ENCODE measurements around the gene SRGAP2C.
"Not testable (repeated sequence)": the region's sequence is repeated elsewhere in the genome, so short reads cannot be mapped to it uniquely, and the experiment has no call there.

The SRGAP2C gene

DNA sequence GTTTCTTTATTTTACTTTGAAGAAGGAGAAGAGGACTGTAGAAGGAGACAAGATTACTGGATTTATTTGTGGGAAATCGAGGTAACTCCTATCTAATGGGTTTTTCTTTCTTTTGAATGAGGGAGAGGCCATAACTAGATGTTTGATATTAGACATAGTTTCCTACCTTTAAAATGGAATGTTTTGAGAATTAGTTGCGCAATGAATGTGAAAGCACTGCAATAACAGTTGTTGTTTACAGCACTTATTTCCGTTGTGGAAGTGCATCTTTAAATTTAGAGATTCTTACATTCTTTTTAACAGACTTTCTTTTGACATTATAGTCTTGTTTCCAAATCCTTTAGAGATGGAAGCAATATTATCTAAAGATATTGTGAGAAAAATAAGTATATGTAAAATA lies 229.0 kb downstream of the SRGAP2C start:
- TF ChIP-seq, protein P1, sequence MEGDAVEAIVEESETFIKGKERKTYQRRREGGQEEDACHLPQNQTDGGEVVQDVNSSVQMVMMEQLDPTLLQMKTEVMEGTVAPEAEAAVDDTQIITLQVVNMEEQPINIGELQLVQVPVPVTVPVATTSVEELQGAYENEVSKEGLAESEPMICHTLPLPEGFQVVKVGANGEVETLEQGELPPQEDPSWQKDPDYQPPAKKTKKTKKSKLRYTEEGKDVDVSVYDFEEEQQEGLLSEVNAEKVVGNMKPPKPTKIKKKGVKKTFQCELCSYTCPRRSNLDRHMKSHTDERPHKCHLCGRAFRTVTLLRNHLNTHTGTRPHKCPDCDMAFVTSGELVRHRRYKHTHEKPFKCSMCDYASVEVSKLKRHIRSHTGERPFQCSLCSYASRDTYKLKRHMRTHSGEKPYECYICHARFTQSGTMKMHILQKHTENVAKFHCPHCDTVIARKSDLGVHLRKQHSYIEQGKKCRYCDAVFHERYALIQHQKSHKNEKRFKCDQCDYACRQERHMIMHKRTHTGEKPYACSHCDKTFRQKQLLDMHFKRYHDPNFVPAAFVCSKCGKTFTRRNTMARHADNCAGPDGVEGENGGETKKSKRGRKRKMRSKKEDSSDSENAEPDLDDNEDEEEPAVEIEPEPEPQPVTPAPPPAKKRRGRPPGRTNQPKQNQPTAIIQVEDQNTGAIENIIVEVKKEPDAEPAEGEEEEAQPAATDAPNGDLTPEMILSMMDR (IDR thresholded peaks at IDR 0.05; ENCODE audit: low read depth, low read length, missing control alignments), result no peak
- H3K27ac ChIP-seq, result no peak overlapping the region
- in situ Hi-C loops (cut with HindIII; ENCODE audit: low pct_ligation_motif_present, low sequenced_read_pairs), result no loop called here
- H3K4me3 ChIP-seq (ENCODE audit: low read depth, low read length), result no peak overlapping the region
- H3K36me3 ChIP-seq (replicated peaks), result no peaks in the 10 kb centered on the region
- DNase-seq, result no peak
- H3K27me3 ChIP-seq (replicated peaks), result no peaks in the 10 kb centered on the region

DNA sequence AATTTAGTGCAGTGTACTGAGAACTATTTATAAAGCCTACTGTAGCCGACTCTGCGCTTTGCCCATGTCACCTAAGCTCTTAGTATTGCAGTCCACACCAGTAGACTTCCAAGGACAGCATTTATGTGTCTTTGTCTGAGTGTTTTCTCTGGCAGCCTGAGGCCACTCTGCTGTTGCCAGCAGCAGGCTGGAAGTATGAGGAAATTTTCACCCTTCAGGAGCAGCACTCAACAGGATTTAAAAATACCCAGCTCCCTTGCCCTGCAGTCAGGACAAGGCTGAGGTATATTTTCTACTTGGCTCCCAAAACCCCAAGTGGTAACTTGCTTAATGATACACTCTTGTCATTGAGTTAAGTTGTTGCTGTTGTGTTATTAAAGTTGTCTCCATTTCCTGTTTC lies 230.1 kb downstream of the SRGAP2C start:
- in situ Hi-C loops (cut with HindIII; ENCODE audit: low pct_ligation_motif_present, low sequenced_read_pairs), result no loop called here
- no peaks in the 10 kb centered on the region for H3K27me3 ChIP-seq (replicated peaks)
- H3K4me3 ChIP-seq (ENCODE audit: low read depth, low read length), result no peak overlapping the region
- no peaks in the 10 kb centered on the region for H3K36me3 ChIP-seq (replicated peaks)
- no peak overlapping the region for H3K27ac ChIP-seq
- DNase-seq, result no peak
- TF ChIP-seq, protein P1 (IDR thresholded peaks at IDR 0.05; ENCODE audit: low read depth, low read length, missing control alignments), result no peak

DNA sequence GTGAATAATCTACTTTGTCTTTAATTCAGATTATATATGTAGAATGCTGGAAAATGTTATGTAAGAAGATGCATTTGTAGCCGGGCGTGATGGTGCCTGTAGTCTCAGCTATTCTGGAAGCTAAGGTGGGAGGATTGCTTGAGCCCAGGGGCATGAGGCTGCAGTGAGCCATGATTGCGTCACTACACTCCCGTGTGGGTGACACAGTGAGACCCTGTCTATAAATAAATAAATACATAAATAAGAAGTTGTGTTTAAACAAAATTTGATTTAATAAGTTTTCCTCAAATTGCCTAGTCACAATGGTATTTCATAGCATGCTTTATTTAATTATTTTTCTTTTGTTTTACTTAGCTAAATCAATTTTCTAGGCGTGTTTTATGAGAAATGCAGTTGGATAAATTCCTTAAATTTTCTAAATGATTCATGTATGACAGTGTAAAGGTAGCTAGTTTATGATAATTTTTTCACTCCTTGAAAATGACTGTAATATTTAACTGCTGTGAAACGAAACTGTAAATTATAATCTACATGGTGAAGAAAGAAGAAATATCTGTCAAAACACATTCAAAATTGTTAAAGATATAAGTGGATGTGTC lies 232.6 kb downstream of the SRGAP2C start:
- TF ChIP-seq, protein P1 (IDR thresholded peaks at IDR 0.05; ENCODE audit: low read depth, low read length, missing control alignments), result no peak
- Histone ChIP-seq H3K27ac (no peak overlapping the region), H3K36me3 (replicated peaks) (no peaks in the 10 kb centered on the region), H3K4me3 (ENCODE audit: low read depth, low read length) (no peak overlapping the region), H3K27me3 (replicated peaks) (no peaks in the 10 kb centered on the region)
- no peak for DNase-seq
- in situ Hi-C loops (cut with HindIII; ENCODE audit: low pct_ligation_motif_present, low sequenced_read_pairs), result no loop called here

DNA sequence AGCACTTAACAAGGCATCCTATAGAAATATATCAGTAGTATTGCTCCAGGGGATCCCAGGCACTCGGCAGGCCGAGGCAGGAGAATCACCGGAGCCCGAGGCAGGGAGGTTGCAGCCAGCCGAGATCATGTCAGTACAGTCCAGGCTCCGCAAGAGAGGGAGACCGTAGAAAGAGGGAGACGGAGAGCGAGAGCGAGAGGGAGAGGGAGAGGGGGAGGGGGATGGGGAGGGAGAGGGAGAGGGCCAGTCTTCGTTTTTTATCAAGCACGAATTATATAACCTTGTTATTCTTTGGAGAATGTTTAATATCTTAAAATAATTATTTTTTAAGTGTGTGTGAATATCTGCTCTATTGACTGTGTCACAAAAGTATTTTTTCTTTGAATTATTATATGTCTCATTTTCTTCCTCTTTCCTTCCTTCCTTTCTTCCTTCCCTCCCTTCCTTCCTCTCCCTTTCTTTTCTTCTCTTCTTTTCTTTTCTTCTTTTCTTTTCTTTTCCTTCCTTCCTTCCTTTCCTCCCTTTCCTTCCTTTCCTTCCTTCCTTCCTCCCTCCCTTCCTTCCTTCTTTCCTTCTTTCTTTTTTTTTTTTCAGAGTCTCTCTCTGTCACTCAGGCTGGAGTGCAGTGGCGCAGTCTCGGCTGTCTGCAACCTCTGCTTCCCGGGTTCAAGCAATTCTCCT lies 233.7 kb downstream of the SRGAP2C start:
- no peak for DNase-seq
- TF ChIP-seq, protein P1 (IDR thresholded peaks at IDR 0.05; ENCODE audit: low read depth, low read length, missing control alignments), result no peak
- no peaks in the 10 kb centered on the region for H3K27me3 ChIP-seq (replicated peaks)
- H3K4me3 ChIP-seq (ENCODE audit: low read depth, low read length), result no peak overlapping the region
- H3K27ac ChIP-seq, result no peak overlapping the region
- in situ Hi-C loops (cut with HindIII; ENCODE audit: low pct_ligation_motif_present, low sequenced_read_pairs), result no loop called here
- H3K36me3 ChIP-seq (replicated peaks), result no peaks in the 10 kb centered on the region

DNA sequence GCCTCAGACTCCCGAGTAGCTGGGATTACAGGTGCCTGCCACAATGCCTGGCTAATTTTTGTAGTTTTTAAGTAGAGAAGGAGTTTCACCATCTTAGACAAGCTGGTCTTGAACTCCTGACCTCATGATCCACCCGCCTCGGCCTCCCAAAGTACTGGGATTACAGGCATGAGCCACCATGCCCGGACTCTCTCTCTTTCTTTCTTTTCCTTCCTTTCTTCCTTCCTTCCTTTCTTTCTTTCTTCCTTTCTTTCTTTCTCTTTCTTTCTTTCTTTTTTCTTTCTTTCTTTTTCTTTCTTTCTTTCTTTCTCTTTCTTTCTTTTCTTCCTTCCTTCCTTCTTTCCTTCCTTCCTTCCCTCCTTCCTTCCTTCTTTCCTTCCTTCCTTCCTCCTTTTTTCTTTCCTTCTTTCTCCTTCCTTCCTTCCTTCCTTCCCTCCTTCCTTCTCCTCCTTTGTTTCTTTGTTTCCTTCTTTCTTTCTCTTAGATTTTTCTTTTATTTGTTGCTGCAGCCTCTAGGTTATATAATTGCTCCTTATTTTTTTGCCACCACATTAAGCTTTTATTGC lies 234.4 kb downstream of the SRGAP2C start:
- H3K36me3 ChIP-seq (replicated peaks); in situ Hi-C loops (cut with HindIII; ENCODE audit: low pct_ligation_motif_present, low sequenced_read_pairs); DNase-seq; H3K27ac ChIP-seq; H3K27me3 ChIP-seq (replicated peaks); H3K4me3 ChIP-seq (ENCODE audit: low read depth, low read length): not testable (repeated sequence)

DNA sequence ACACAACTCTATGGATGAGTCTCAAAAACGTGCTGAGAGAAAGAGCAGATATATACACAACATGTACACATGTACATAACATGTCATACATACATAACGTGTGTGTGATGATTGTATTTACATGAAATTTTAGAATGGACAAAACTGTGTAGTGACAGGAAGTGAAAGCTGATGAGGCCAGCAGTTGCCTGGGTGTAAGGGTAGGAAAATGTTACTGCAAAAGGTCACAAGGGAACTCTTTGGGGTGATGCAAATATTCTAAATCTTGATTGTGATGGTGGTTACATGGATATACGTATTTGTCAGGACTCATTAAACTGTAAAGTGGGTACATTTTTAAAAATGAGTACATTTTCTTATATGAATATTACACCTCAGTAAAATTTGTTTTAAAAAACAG lies 236.7 kb downstream of the SRGAP2C start:
- H3K27ac ChIP-seq; H3K27me3 ChIP-seq (replicated peaks); DNase-seq; in situ Hi-C loops (cut with HindIII; ENCODE audit: low pct_ligation_motif_present, low sequenced_read_pairs); H3K4me3 ChIP-seq (ENCODE audit: low read depth, low read length); H3K36me3 ChIP-seq (replicated peaks): not testable (repeated sequence)

DNA sequence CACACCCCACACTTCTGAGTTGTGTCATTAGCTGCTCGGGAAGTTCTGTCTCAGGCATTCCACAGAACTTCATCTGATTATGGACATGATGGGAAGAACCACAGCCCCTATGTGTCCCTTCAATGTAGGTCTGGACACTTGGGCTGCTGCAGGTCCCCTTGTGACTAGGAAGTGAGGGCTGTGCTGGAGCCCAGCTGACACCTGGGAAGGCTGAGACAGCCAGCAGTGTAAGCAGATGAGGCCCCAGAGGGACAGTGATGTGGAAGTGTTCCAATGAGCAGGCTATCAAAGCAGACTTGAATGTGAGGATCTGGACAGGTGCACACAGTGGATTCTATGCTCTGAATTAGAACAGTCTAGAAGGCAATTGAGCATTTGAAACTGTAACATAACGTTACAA lies 239.2 kb downstream of the SRGAP2C start:
- H3K27me3 ChIP-seq (replicated peaks); H3K36me3 ChIP-seq (replicated peaks); H3K4me3 ChIP-seq (ENCODE audit: low read depth, low read length); in situ Hi-C loops (cut with HindIII; ENCODE audit: low pct_ligation_motif_present, low sequenced_read_pairs); DNase-seq; H3K27ac ChIP-seq: not testable (repeated sequence)

DNA sequence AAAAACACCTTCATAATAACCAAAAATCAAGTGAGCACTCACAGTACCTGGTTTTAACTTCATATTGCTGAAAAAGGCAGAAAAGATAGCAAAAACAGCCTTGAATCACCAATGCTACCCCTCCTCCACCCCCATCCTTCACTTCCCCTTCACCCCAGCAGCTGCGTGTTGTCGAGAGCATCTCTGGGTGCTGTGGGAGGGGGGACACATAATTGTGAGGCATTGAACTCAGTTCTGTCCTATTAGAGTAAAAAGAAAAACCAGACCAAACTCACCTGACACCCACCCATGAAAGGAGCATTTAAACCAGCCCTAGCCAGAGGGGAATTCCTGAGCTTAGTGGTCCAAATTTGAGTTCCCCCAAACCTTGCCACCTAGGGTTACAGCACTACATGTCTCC lies 248.7 kb downstream of the SRGAP2C start:
- in situ Hi-C loops (cut with HindIII; ENCODE audit: low pct_ligation_motif_present, low sequenced_read_pairs); DNase-seq; H3K27ac ChIP-seq; H3K4me3 ChIP-seq (ENCODE audit: low read depth, low read length); H3K36me3 ChIP-seq (replicated peaks); H3K27me3 ChIP-seq (replicated peaks): not testable (repeated sequence)

DNA sequence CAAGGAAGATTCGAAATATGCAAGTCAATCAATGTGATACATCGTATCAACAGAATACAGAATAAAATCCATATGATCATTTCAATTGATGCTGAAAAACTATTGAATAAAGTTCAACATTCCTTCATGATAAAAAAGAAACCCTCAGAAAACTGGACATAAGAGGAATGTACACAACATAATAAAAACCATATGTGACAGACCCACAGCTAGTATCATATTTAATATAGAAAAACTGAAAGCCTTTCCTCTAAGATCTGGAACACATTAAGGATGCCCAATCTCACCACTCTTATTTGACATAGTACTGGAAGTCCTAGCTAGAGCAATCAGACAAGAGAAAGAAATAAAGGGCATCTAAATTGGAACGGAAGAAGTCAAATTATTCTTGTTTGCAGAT lies 254.1 kb downstream of the SRGAP2C start:
- H3K27ac ChIP-seq; H3K4me3 ChIP-seq (ENCODE audit: low read depth, low read length); H3K27me3 ChIP-seq (replicated peaks); H3K36me3 ChIP-seq (replicated peaks); in situ Hi-C loops (cut with HindIII; ENCODE audit: low pct_ligation_motif_present, low sequenced_read_pairs); DNase-seq: not testable (repeated sequence)
